ENCODE data around the gene SPOCK1. TPM values are rescaled to one million over a fixed set of nuclear protein-coding genes. Genes with fewer than 3 reads are reported as not detected.

SPOCK1 gene
- total and polyA plus RNA-seq, 2 experiments from 2014 or later: 4.1 to 14.0 TPM

GRCh38 chr5:137516961-137517360 is 17.8 kb upstream of the SPOCK1 start:
- H3K27ac ChIP-seq: no peak overlapping the region
- DNase-seq (ENCODE audit: low read depth in 1 of 2, low spot score in 1 of 2): no peak
- H3K4me1 ChIP-seq (ENCODE audit: low read depth): no peaks in the 10 kb centered on the region
- no peaks in the 10 kb centered on the region for H3K27me3 ChIP-seq
- no peak overlapping the region for H3K4me3 ChIP-seq
- no peaks in the 10 kb centered on the region for H3K9me3 ChIP-seq (ENCODE audit: low read depth)
- TF ChIP-seq, protein P1, sequence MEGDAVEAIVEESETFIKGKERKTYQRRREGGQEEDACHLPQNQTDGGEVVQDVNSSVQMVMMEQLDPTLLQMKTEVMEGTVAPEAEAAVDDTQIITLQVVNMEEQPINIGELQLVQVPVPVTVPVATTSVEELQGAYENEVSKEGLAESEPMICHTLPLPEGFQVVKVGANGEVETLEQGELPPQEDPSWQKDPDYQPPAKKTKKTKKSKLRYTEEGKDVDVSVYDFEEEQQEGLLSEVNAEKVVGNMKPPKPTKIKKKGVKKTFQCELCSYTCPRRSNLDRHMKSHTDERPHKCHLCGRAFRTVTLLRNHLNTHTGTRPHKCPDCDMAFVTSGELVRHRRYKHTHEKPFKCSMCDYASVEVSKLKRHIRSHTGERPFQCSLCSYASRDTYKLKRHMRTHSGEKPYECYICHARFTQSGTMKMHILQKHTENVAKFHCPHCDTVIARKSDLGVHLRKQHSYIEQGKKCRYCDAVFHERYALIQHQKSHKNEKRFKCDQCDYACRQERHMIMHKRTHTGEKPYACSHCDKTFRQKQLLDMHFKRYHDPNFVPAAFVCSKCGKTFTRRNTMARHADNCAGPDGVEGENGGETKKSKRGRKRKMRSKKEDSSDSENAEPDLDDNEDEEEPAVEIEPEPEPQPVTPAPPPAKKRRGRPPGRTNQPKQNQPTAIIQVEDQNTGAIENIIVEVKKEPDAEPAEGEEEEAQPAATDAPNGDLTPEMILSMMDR (IDR thresholded peaks at IDR 0.05; ENCODE audit: low read depth, low read length): no peak
- H3K36me3 ChIP-seq: no peaks in the 10 kb centered on the region

- Histone ChIP-seq H3K36me3 (no peaks in the 10 kb centered on the region), H3K9me3 (ENCODE audit: low read depth) (no peaks in the 10 kb centered on the region), H3K4me3 (no peak overlapping the region), H3K27me3 (no peaks in the 10 kb centered on the region), H3K27ac (no peak overlapping the region), H3K4me1 (ENCODE audit: low read depth) (no peaks in the 10 kb centered on the region)
- TF ChIP-seq, protein P1 (IDR thresholded peaks at IDR 0.05; ENCODE audit: low read depth, low read length): no peak
- DNase-seq (ENCODE audit: low read depth in 1 of 2, low spot score in 1 of 2): no peak
Observed at GRCh38 chr5:137516251-137516797, 17.2 kb upstream of the SPOCK1 start.

DNA sequence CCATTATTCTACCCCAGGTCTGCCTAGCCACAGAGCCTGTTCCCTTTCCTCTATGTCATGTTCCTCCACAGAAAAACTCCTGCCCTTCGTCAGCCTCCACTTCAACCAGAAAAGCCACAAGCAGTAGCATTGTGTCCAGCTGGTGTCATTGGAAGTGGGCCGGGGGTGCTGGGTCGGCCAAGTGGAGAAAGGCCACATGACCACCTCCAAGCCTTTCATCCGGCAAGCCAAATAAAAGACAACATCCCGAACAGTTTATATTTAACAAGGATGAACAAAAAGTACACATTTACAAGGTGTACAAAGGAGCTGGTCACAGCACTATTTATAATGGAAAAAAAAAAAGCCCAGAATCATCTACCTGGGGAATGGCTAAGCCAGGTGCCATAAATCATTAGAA is 16.1 kb upstream of the SPOCK1 start:
- no peak overlapping the region for H3K27ac ChIP-seq
- no peak overlapping the region for H3K4me3 ChIP-seq
- no peaks in the 10 kb centered on the region for H3K9me3 ChIP-seq (ENCODE audit: low read depth)
- no peak for DNase-seq (ENCODE audit: low read depth in 1 of 2, low spot score in 1 of 2)
- H3K36me3 ChIP-seq: no peaks in the 10 kb centered on the region
- no peaks in the 10 kb centered on the region for H3K4me1 ChIP-seq (ENCODE audit: low read depth)
- TF ChIP-seq, protein P1 (IDR thresholded peaks at IDR 0.05; ENCODE audit: low read depth, low read length): no peak
- no peaks in the 10 kb centered on the region for H3K27me3 ChIP-seq

DNA sequence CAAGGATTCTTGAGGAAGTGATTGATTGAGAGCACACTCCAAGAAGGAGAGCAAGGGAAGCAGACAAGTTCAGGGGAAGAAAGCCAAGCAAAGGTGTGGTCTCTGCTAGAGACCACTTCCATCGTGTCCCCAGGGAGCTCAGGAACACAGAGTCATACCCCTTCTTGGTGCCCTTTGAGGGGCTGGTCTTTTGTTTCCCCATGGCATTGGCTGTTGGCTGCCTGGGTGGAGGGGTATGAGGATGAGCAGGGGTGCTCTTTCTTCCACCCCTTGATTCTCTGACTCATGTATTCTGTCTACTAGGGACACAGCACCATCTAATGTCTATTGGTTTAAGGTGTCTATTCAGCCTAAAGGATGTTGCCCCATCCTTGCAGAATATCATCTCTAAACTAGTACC is 11.5 kb upstream of the SPOCK1 start:
- DNase-seq (ENCODE audit: low read depth in 1 of 2, low spot score in 1 of 2): no peak
- Histone ChIP-seq H3K4me3 (no peak overlapping the region), H3K9me3 (ENCODE audit: low read depth) (no peaks in the 10 kb centered on the region), H3K36me3 (no peaks in the 10 kb centered on the region), H3K27ac (no peak overlapping the region), H3K27me3 (no peaks in the 10 kb centered on the region), H3K4me1 (ENCODE audit: low read depth) (no peaks in the 10 kb centered on the region)
- TF ChIP-seq, protein P1 (IDR thresholded peaks at IDR 0.05; ENCODE audit: low read depth, low read length): no peak

DNA sequence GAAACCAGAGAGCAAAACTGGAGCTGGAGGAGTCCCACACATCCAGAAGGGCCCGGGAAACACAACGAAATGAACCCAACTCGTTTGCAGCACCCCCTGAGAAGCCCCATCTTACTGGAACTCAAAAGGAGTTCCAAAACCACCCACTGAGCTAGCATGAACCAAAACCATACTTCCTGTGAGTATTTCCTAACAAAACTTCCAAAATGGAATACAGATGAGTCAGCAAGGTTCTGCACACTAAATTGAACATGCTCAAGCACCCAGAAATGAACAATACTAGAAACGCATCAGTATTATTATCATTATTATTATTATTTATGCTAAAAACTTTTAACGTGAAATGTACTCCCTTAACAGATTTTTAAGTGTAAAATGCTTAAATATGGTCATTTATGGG is 8.0 kb upstream of the SPOCK1 start:
- peaks cover 15% of the 10 kb centered on the region for H3K27me3 ChIP-seq
- no peaks in the 10 kb centered on the region for H3K36me3 ChIP-seq
- TF ChIP-seq, protein P1 (IDR thresholded peaks at IDR 0.05; ENCODE audit: low read depth, low read length): no peak
- no peaks in the 10 kb centered on the region for H3K9me3 ChIP-seq (ENCODE audit: low read depth)
- no peaks in the 10 kb centered on the region for H3K4me1 ChIP-seq (ENCODE audit: low read depth)
- H3K27ac ChIP-seq: no peak overlapping the region
- no peak overlapping the region for H3K4me3 ChIP-seq
- peak in 1 of 2 donors; percentile 33 for DNase-seq (ENCODE audit: low read depth in 1 of 2, low spot score in 1 of 2)
